A549 (cell line): ENCODE results near the gene PBX3. TPM values are rescaled to one million over a fixed set of nuclear protein-coding genes. Genes with fewer than 3 reads are reported as not detected.

Experiments used
- ATAC-seq, 2 experiments: fragments of 200-7000 bp in 1 of 2; fragments of >200 bp in 1 of 2; cut with Nextera tagmentation in 1 of 2; cut with Tn5 transposase in 1 of 2; 3 replicates each; pipeline versions ENCODE4 v1.8.0 to v1.9.1; 2018 to 2020; ENCODE audit warnings: mild to moderate bottlenecking in 1 of 2, moderate library complexity in 1 of 2
- CTCF ChIA-PET: fragments of 300-600 bp; sonication (Branson Sonifier 250); formaldehyde crosslinking; extraction: SDS; loops from one replicate; lab custom pipeline; 2021; ENCODE audit warnings: antibody characterized with exemption, inconsistent platforms; lab: Yijun Ruan, JAX
- POLR2A ChIA-PET: fragments of 350-600 bp; formaldehyde crosslinking; extraction: SDS; loops from one replicate; lab custom pipeline; 2021; ENCODE audit warnings: antibody characterized with exemption, inconsistent platforms; lab: Yijun Ruan, JAX
- DNase-seq, 2 experiments: peaks; one replicate each; pipeline versions ENCODE4 v3.0.0 to v3.0.0-alpha.2; 2011 to 2016; ENCODE audit warnings: low read depth in 1 of 2, low spot score in 1 of 2
- FAIRE-seq: peaks from 2 replicates; lab custom pipeline; 2011; peaks lifted over from hg19 to GRCh38; lab: Jason Lieb, UNC
- H3K27ac ChIP-seq, 2 experiments: fragments of >200 bp; sonication (Bioruptor Twin); formaldehyde crosslinking; 3 replicates each; pipeline ENCODE4 v1.5.1; 2016 to 2017
- H3K4me1 ChIP-seq: fragments of >200 bp; sonication (Bioruptor Twin); formaldehyde crosslinking; 3 replicates; pipeline ENCODE4 v1.6.1; 2016
- H3K4me2 ChIP-seq: fragments of >200 bp; sonication (Bioruptor Twin); formaldehyde crosslinking; 3 replicates; pipeline ENCODE4 v1.6.1; 2016
- H3K4me3 ChIP-seq: fragments of >200 bp; sonication (Bioruptor Twin); formaldehyde crosslinking; 3 replicates; pipeline ENCODE4 v1.5.1; 2016
- H3K9me3 ChIP-seq: fragments of >200 bp; sonication (Bioruptor Twin); formaldehyde crosslinking; 3 replicates; pipeline ENCODE4 v1.6.1; 2016
- CBX2 ChIP-seq: fragments of 200-600 bp; sonication (generic); IDR thresholded peaks from 2 replicates; pipeline ENCODE4 v1.6.1; 2016; ENCODE audit warnings: low read depth, mild to moderate bottlenecking, borderline replicate concordance
- CBX8 ChIP-seq: fragments of 200-600 bp; sonication (generic); IDR thresholded peaks from 2 replicates; pipeline ENCODE4 v1.6.1; 2016
- CEBPB ChIP-seq, 2 experiments: fragments of >200 bp in 1 of 2; sonication (Bioruptor Twin) in 1 of 2; formaldehyde crosslinking in 1 of 2; IDR thresholded peaks; 2 replicates each; pipeline ENCODE4 v1.6.1; 2012 to 2016
- CHD4 ChIP-seq: fragments of 200-600 bp; sonication (generic); IDR thresholded peaks from 2 replicates; pipeline ENCODE4 v1.6.1; 2016; ENCODE audit warnings: antibody characterized with exemption, mild to moderate bottlenecking, borderline replicate concordance
- EHF ChIP-seq: fragments of 250-450 bp; sonication (Bioruptor Pico); IDR thresholded peaks from 2 replicates; pipeline ENCODE4 v1.5.0; 2020; ENCODE audit warnings: mild to moderate bottlenecking
- EP300 ChIP-seq, 2 experiments: fragments of >200 bp; sonication (Bioruptor Twin); formaldehyde crosslinking; IDR thresholded peaks; 2 replicates in 1 of 2; 3 replicates in 1 of 2; pipeline ENCODE4 v1.6.1; 2016 to 2017
- ESRRA ChIP-seq: fragments of 150-350 bp; IDR thresholded peaks from 2 replicates; pipeline ENCODE4 v1.6.1; 2014; ENCODE audit warnings: mild to moderate bottlenecking, low read length, borderline replicate concordance
- FOXS1 ChIP-seq: fragments of 250-450 bp; sonication (Bioruptor Pico); IDR thresholded peaks from 2 replicates; pipeline ENCODE4 v1.5.0; 2020; ENCODE audit warnings: mild to moderate bottlenecking, moderate library complexity
- GATA3 ChIP-seq: IDR thresholded peaks from 2 replicates; pipeline ENCODE4 v1.6.1; 2012; ENCODE audit warnings: borderline replicate concordance
- HOXA7 ChIP-seq: fragments of 250-450 bp; sonication (Bioruptor Pico); IDR thresholded peaks from 2 replicates; pipeline ENCODE4 v1.5.0; 2020; ENCODE audit warnings: mild to moderate bottlenecking, moderate library complexity
- HOXB13 ChIP-seq: fragments of 250-450 bp; sonication (Bioruptor Pico); IDR thresholded peaks from 2 replicates; pipeline ENCODE4 v1.5.0; 2020; ENCODE audit warnings: low read depth, mild to moderate bottlenecking, moderate library complexity
- KDM1A ChIP-seq: fragments of 200-600 bp; sonication (generic); IDR thresholded peaks from 2 replicates; pipeline ENCODE4 v1.6.1; 2016; ENCODE audit warnings: low read depth, mild to moderate bottlenecking
- KDM5A ChIP-seq: fragments of 200-600 bp; sonication (generic); IDR thresholded peaks from 2 replicates; pipeline ENCODE4 v1.6.1; 2016; ENCODE audit warnings: antibody characterized with exemption, mild to moderate bottlenecking
- MAZ ChIP-seq: fragments of 150-350 bp; IDR thresholded peaks from 2 replicates; pipeline ENCODE4 v1.6.1; 2014; ENCODE audit warnings: antibody characterized with exemption, low read depth, low read length, borderline replicate concordance
- MYC ChIP-seq: IDR thresholded peaks from 2 replicates; pipeline ENCODE4 v1.6.1; 2012; ENCODE audit warnings: mild to moderate bottlenecking, inconsistent platforms, low read length, improper control_type of control experiment, borderline replicate concordance
- NR3C1 ChIP-seq: fragments of >200 bp; sonication (Bioruptor Twin); formaldehyde crosslinking; IDR thresholded peaks from 3 replicates; pipeline ENCODE4 v1.6.1; 2017
- PHF8 ChIP-seq: fragments of 200-600 bp; sonication (generic); IDR thresholded peaks from 2 replicates; pipeline ENCODE4 v1.6.1; 2016; ENCODE audit warnings: low read depth, mild to moderate bottlenecking, antibody characterized with exemption, moderate library complexity, borderline replicate concordance
- POLR2AphosphoS2 ChIP-seq: conservative IDR thresholded peaks from 2 replicates; pipeline ENCODE4 v1.6.1; 2012; ENCODE audit warnings: low read length, improper control_type of control experiment, inconsistent platforms
- SREBF2 ChIP-seq: fragments of 450-650 bp; IDR thresholded peaks from 2 replicates; pipeline ENCODE4 v1.6.1; 2014; ENCODE audit warnings: mild to moderate bottlenecking, moderate library complexity
- WGBS: methylation state at CpG from one replicate; pipeline ENCODE4 v1.1.6; 2017; ENCODE audit errors: missing lambda C conversion rate; 5-methylcytosine and 5-hydroxymethylcytosine counted together
- polyA plus RNA-seq, 4 experiments: library from polyadenylated mRNA; depleted of rRNA in 3 of 4; stranded (reverse); fragments of >200 nt; fragmentation: RNase III in 1 of 4; extraction: RNeasy Plus Mini Kit Qiagen cat#74134 plus additional on column Dnase treatment in 1 of 4; gene quantifications; 2 replicates in 3 of 4; 3 replicates in 1 of 4; pipeline ENCODE4 v1.2.3, GENCODE V29; 2011 to 2017
- TF ChIP-seq, protein P1 (sequence below): fragments of 200-600 bp; sonication (generic); IDR thresholded peaks from 2 replicates; pipeline ENCODE4 v1.6.1; 2016; ENCODE audit warnings: antibody characterized with exemption, mild to moderate bottlenecking, moderate library complexity
- TF ChIP-seq, protein P2 (sequence below): fragments of >200 bp; sonication (Bioruptor Twin); formaldehyde crosslinking; IDR thresholded peaks from 3 replicates; pipeline ENCODE4 v1.5.1; 2016
- TF ChIP-seq, protein P3 (sequence below): fragments of >200 bp; sonication (Bioruptor Twin); formaldehyde crosslinking; IDR thresholded peaks from 2 replicates; pipeline ENCODE4 v1.6.1; 2016
- TF ChIP-seq, protein P4 (sequence below): fragments of 450-650 bp; IDR thresholded peaks from 2 replicates; pipeline ENCODE4 v1.6.1; 2014; ENCODE audit warnings: antibody characterized with exemption
- TF ChIP-seq, protein P5 (sequence below): IDR thresholded peaks from 2 replicates; pipeline ENCODE4 v1.6.1; 2012

The PBX3 gene
- polyA plus RNA-seq, 2 of the 4 experiments (the other 2 are of a cell fraction) = 10.7 to 23.5 TPM

DNA sequence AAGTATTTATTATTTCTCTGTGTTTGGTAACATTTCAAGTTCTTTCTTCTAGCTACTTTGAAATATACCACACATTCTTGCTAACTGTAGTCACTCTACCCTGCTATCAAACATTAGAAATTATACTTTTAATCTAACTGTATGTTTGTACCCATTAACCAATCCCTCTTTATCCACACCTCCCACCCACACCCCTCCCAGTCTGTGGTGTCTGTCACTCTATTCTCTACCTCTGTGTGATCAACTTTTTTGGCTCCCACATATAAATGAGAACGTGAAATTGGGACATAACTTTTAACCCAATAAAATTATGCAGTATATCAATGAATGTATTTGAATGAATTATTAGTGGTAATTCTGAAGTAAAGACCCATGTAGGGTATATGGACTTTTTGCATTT, 79.7 kb downstream of the PBX3 start (continued):
- TF ChIP-seq EHF (no peak), HOXA7 (no peak)

DNA sequence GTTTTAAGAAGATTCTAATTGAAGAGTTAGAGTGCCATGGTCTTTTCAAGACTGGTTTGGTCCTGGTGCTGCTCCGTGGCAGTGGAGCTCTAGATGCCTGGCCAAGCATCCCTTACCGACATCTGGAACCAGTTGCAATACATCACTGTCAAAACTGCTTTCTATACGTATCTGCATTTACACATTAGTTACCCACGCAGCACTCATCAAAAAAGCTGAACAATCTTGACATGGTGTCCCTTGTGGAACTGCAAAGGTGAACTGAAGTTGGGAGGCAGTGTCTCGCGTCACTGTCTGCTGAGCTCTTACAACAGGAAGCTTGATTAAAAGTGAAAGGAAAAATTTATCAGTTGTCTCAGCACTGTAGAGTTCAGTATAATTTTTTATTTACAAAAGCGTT, 82.6 kb downstream of the PBX3 start:
- CTCF ChIA-PET = interaction anchor here (0.9 kb wide), 1 partner anchor 13 kb away, joined by 3 read pairs; no protein-coding TSS in a partner anchor
- ATAC-seq (no peak), FAIRE-seq (no peak), DNase-seq (no peak)
- no peak overlapping the region for H3K4me3 ChIP-seq
- 88% methylated on average over 7 of the region's 7 CpGs for WGBS
- no peak overlapping the region for H3K4me2 ChIP-seq
- H3K4me1 ChIP-seq = peaks cover 7% of the 10 kb centered on the region; the same call in 2 of the 3 replicates
- no peaks in the 10 kb centered on the region for H3K9me3 ChIP-seq
- POLR2A ChIA-PET = no interaction called here
- TF ChIP-seq, protein P1, sequence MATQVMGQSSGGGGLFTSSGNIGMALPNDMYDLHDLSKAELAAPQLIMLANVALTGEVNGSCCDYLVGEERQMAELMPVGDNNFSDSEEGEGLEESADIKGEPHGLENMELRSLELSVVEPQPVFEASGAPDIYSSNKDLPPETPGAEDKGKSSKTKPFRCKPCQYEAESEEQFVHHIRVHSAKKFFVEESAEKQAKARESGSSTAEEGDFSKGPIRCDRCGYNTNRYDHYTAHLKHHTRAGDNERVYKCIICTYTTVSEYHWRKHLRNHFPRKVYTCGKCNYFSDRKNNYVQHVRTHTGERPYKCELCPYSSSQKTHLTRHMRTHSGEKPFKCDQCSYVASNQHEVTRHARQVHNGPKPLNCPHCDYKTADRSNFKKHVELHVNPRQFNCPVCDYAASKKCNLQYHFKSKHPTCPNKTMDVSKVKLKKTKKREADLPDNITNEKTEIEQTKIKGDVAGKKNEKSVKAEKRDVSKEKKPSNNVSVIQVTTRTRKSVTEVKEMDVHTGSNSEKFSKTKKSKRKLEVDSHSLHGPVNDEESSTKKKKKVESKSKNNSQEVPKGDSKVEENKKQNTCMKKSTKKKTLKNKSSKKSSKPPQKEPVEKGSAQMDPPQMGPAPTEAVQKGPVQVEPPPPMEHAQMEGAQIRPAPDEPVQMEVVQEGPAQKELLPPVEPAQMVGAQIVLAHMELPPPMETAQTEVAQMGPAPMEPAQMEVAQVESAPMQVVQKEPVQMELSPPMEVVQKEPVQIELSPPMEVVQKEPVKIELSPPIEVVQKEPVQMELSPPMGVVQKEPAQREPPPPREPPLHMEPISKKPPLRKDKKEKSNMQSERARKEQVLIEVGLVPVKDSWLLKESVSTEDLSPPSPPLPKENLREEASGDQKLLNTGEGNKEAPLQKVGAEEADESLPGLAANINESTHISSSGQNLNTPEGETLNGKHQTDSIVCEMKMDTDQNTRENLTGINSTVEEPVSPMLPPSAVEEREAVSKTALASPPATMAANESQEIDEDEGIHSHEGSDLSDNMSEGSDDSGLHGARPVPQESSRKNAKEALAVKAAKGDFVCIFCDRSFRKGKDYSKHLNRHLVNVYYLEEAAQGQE = no peak
- TF ChIP-seq CHD4 = no peak
- no peak for TF ChIP-seq PHF8
- no peak for TF ChIP-seq KDM1A
- no peak for TF ChIP-seq MAZ
- TF ChIP-seq CBX2 = no peak
- TF ChIP-seq, protein P2, sequence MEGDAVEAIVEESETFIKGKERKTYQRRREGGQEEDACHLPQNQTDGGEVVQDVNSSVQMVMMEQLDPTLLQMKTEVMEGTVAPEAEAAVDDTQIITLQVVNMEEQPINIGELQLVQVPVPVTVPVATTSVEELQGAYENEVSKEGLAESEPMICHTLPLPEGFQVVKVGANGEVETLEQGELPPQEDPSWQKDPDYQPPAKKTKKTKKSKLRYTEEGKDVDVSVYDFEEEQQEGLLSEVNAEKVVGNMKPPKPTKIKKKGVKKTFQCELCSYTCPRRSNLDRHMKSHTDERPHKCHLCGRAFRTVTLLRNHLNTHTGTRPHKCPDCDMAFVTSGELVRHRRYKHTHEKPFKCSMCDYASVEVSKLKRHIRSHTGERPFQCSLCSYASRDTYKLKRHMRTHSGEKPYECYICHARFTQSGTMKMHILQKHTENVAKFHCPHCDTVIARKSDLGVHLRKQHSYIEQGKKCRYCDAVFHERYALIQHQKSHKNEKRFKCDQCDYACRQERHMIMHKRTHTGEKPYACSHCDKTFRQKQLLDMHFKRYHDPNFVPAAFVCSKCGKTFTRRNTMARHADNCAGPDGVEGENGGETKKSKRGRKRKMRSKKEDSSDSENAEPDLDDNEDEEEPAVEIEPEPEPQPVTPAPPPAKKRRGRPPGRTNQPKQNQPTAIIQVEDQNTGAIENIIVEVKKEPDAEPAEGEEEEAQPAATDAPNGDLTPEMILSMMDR = no peak
- TF ChIP-seq KDM5A = no peak
- TF ChIP-seq POLR2AphosphoS2 = no peak
- TF ChIP-seq NR3C1 = no peak
- TF ChIP-seq, protein P3, sequence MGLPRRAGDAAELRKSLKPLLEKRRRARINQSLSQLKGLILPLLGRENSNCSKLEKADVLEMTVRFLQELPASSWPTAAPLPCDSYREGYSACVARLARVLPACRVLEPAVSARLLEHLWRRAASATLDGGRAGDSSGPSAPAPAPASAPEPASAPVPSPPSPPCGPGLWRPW = no peak
- no peak overlapping the region for H3K27ac ChIP-seq

DNA sequence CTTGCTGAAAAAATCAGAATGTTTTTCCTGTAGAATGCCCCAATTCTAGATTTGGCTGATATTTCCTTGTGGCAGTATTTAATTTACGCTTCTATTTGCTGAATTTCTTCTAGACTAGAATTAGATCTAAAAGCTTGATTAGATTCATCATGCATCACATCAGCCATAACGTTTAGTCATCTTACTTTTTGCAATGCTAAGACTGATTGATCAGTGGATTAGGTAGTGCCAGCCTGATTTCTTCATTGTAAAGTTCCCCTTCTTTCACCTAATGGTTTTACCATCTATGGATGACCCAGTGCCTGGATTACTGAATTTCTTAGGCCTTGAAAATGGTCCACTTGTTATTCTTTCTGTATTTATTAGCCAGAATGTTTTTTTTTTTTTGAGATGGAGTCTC, 83.9 kb downstream of the PBX3 start:
- POLR2A ChIA-PET = no interaction called here
- no peak for TF ChIP-seq EP300 (IDR thresholded peaks at IDR 0.05)
- no peak for TF ChIP-seq ESRRA
- TF ChIP-seq SREBF2 = no peak
- TF ChIP-seq CBX2 = no peak
- no peak for TF ChIP-seq CEBPB (IDR thresholded peaks at IDR 0.05)
- TF ChIP-seq MYC = no peak
- TF ChIP-seq, protein P4, sequence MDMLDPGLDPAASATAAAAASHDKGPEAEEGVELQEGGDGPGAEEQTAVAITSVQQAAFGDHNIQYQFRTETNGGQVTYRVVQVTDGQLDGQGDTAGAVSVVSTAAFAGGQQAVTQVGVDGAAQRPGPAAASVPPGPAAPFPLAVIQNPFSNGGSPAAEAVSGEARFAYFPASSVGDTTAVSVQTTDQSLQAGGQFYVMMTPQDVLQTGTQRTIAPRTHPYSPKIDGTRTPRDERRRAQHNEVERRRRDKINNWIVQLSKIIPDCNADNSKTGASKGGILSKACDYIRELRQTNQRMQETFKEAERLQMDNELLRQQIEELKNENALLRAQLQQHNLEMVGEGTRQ = no peak
- no peak for TF ChIP-seq GATA3
- TF ChIP-seq FOXS1 = no peak
- TF ChIP-seq CBX8 = no peak
- TF ChIP-seq, protein P1 = no peak
- TF ChIP-seq, protein P5, sequence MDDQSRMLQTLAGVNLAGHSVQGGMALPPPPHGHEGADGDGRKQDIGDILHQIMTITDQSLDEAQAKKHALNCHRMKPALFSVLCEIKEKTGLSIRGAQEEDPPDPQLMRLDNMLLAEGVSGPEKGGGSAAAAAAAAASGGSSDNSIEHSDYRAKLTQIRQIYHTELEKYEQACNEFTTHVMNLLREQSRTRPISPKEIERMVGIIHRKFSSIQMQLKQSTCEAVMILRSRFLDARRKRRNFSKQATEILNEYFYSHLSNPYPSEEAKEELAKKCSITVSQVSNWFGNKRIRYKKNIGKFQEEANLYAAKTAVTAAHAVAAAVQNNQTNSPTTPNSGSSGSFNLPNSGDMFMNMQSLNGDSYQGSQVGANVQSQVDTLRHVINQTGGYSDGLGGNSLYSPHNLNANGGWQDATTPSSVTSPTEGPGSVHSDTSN = no peak
- no peak for TF ChIP-seq POLR2AphosphoS2
- TF ChIP-seq HOXB13 (CRISPR knock-in tag) = no peak
- no peak for TF ChIP-seq NR3C1
- TF ChIP-seq, all 56 proteins: peak for 0

More for the DNA sequence above, 83.9 kb downstream of the PBX3 start:
- Histone ChIP-seq H3K27ac (no peak overlapping the region), H3K4me3 (no peak overlapping the region), H3K4me1 (peaks cover 2% of the 10 kb centered on the region; the same call in 1 of the 3 replicates), H3K9me3 (no peaks in the 10 kb centered on the region), H3K4me2 (no peak overlapping the region)
- FAIRE-seq (no peak), ATAC-seq (no peak), DNase-seq (no peak)
- CTCF ChIA-PET = no interaction called here
- 74% methylated on average over 2 of the region's 2 CpGs for WGBS
